ENCODE results near the gene SYCE1.
"Not testable (repeated sequence)": the region's sequence is repeated elsewhere in the genome, so short reads cannot be mapped to it uniquely, and the experiment has no call there.

GRCh38 chr10:133577037-133577436 is 11.7 kb upstream of the SYCE1 start:
- not testable (repeated sequence) for TF ChIP-seq CTCF, POLR2A (IDR thresholded peaks at IDR 0.05)
